Type B pancreatic cell (in vitro differentiated cells): ENCODE measurements around the gene IGFBP5. TPM values are rescaled to one million over a fixed set of nuclear protein-coding genes. Genes with fewer than 3 reads are reported as not detected.
A peak's percentile ranks its signal among the peaks of the same experiment; 100 is the strongest.

Experiments
- DNase-seq: peaks from one replicate; pipeline ENCODE4 v3.0.0; 2021; ENCODE audit warnings: mixed read lengths; ENCODE audit not compliant: unreplicated experiment; ENCODE audit errors: extremely low spot score
- H3K27ac Mint-ChIP-seq: 2 replicates; pipeline ENCODE4 v1.8.0; 2021; ENCODE audit warnings: mild to moderate bottlenecking, mixed read lengths
- H3K27me3 Mint-ChIP-seq: 2 replicates; pipeline ENCODE4 v1.8.0; 2021; ENCODE audit warnings: mixed read lengths
- H3K36me3 Mint-ChIP-seq: 2 replicates; pipeline ENCODE4 v1.8.0; 2021; ENCODE audit warnings: mixed read lengths
- H3K4me1 Mint-ChIP-seq: one replicate; pipeline ENCODE4 v1.8.0; 2021; ENCODE audit warnings: mixed read lengths; ENCODE audit not compliant: unreplicated experiment
- H3K4me3 Mint-ChIP-seq: 2 replicates; pipeline ENCODE4 v1.8.0; 2021; ENCODE audit warnings: mild to moderate bottlenecking, mixed read lengths
- H3K9me3 Mint-ChIP-seq: 2 replicates; pipeline ENCODE4 v1.8.0; 2021; ENCODE audit warnings: mixed read lengths
- total RNA-seq: library from RNA; stranded (reverse); gene quantifications from 2 replicates; pipeline ENCODE4 v1.2.1, GENCODE V29; 2021; ENCODE audit warnings: low replicate concordance
- TF ChIP-seq, protein P1 (sequence below): fragments of 200-600 bp; sonication (generic); conservative IDR thresholded peaks from 2 replicates; pipeline ENCODE4 v1.5.0; 2021; ENCODE audit warnings: antibody characterized with exemption, mild to moderate bottlenecking

Gene IGFBP5
- total RNA-seq, 1 donor from 2014 or later, result 245 TPM

- H3K27ac Mint-ChIP-seq, result no peak overlapping the region
- H3K4me1 Mint-ChIP-seq, result peaks cover 47% of the 10 kb centered on the region
- no peak overlapping the region for H3K4me3 Mint-ChIP-seq
- H3K9me3 Mint-ChIP-seq, result no peaks in the 10 kb centered on the region
- DNase-seq, result no peak
- peaks cover 21% of the 10 kb centered on the region for H3K36me3 Mint-ChIP-seq
- TF ChIP-seq, protein P1, sequence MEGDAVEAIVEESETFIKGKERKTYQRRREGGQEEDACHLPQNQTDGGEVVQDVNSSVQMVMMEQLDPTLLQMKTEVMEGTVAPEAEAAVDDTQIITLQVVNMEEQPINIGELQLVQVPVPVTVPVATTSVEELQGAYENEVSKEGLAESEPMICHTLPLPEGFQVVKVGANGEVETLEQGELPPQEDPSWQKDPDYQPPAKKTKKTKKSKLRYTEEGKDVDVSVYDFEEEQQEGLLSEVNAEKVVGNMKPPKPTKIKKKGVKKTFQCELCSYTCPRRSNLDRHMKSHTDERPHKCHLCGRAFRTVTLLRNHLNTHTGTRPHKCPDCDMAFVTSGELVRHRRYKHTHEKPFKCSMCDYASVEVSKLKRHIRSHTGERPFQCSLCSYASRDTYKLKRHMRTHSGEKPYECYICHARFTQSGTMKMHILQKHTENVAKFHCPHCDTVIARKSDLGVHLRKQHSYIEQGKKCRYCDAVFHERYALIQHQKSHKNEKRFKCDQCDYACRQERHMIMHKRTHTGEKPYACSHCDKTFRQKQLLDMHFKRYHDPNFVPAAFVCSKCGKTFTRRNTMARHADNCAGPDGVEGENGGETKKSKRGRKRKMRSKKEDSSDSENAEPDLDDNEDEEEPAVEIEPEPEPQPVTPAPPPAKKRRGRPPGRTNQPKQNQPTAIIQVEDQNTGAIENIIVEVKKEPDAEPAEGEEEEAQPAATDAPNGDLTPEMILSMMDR, result no peak
- no peaks in the 10 kb centered on the region for H3K27me3 Mint-ChIP-seq
These were observed 14.3 kb downstream of the IGFBP5 start for GRCh38 chr2:216680951-216681629.

DNA sequence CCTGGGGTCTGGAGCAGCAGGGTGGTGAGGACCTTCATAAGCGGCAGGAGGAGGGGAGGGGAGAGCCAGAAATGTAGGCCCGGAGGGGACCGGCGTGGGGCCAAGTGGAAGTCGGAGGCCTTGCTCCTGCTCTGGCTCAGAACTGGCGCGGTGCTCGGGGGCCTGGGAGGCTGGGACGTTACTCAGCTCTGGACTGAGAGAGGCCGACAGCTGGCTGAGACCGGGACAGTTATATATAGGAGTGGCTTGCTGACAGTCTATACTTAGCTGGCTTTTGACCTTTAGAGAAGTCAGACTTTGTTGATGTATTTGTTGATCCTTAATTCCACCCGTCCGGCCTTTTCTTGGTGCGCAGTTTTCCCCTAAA, 15.7 kb downstream of the IGFBP5 start:
- TF ChIP-seq, protein P1, result no peak
- no peak overlapping the region for H3K27ac Mint-ChIP-seq
- no peak for DNase-seq
- H3K4me3 Mint-ChIP-seq, result no peak overlapping the region
- no peaks in the 10 kb centered on the region for H3K27me3 Mint-ChIP-seq
- H3K36me3 Mint-ChIP-seq, result peaks cover 24% of the 10 kb centered on the region
- no peaks in the 10 kb centered on the region for H3K9me3 Mint-ChIP-seq
- H3K4me1 Mint-ChIP-seq, result peaks cover 41% of the 10 kb centered on the region

DNA sequence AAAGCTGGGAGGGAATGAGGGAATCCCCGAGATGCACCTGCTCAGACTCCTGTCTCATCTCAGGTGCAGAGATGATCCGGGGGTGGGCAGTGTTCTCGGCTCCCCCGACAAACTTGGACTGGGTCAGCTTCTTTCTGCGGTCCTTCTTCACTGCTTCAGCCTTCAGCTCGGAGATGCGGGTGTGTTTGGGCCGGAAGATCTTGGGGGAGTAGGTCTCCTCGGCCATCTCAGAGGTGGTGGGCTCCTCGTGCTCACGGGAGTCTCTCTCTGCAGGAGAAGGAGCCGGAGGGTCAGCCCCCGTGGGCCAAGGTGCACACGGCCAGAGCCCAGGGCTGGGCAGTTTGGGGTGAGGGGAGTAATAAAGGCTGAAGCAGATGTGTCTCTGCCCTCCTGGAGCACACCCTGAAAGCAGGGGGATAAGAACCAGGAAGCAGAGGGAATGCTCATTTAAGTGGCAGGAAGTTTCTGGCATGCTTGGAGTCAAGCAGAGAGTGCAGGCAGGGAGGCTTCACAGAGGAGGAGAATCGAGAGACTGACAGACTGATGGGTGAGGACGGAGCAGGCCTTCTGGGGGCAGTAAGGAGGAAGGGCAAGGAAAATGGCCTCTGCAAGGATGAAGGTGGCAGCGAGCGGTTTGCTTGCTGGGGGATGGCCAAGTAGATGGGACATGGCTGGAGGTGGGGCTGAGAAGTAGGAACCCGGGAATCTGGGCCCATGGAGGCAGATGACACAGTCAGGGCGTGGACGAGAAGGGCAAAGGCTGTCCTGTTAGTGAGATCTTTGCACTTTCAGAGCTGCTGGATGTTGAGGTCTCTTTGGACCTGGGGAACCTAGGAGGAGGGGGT, 16.3 kb downstream of the IGFBP5 start:
- Mint-ChIP-seq H3K4me1 (peaks cover 35% of the 10 kb centered on the region), H3K36me3 (peaks cover 19% of the 10 kb centered on the region)

DNA sequence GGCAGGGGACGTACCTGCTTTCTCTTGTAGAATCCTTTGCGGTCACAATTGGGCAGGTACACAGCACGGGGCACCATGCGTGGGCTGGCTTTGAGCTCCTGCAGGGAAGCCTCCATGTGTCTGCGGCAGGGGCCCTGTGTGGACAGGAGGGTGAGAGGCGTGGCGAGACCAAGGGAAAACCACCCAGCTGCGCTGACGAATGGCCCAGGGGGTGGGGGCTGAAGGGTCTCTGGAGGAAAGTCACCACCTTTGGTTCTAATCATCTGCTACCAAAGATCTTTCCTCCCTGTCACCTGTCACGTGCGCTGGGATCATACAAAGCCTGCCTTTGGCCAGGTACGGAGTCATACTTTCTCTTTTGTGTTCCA, 17.3 kb downstream of the IGFBP5 start:
- H3K4me1 Mint-ChIP-seq, result peaks cover 25% of the 10 kb centered on the region
- no peak for DNase-seq
- H3K9me3 Mint-ChIP-seq, result no peaks in the 10 kb centered on the region
- H3K4me3 Mint-ChIP-seq, result no peak overlapping the region
- H3K36me3 Mint-ChIP-seq, result peaks cover 19% of the 10 kb centered on the region
- TF ChIP-seq, protein P1, result no peak
- no peaks in the 10 kb centered on the region for H3K27me3 Mint-ChIP-seq
- H3K27ac Mint-ChIP-seq, result peak overlapping the region; percentile 7

More for the DNA sequence above, 16.3 kb downstream of the IGFBP5 start:
- H3K27me3 Mint-ChIP-seq, result no peaks in the 10 kb centered on the region
- H3K4me3 Mint-ChIP-seq, result no peak overlapping the region
- DNase-seq, result no peak
- TF ChIP-seq, protein P1, result no peak
- no peaks in the 10 kb centered on the region for H3K9me3 Mint-ChIP-seq
- peak overlapping the region; percentile 8 for H3K27ac Mint-ChIP-seq

GRCh38 chr2:216677439-216678097, 17.8 kb downstream of the IGFBP5 start:
- Mint-ChIP-seq H3K27me3 (no peaks in the 10 kb centered on the region), H3K4me1 (peaks cover 25% of the 10 kb centered on the region), H3K36me3 (peaks cover 19% of the 10 kb centered on the region), H3K9me3 (no peaks in the 10 kb centered on the region), H3K27ac (peak overlapping the region; percentile 7), H3K4me3 (no peak overlapping the region)
- DNase-seq, result no peak
- TF ChIP-seq, protein P1, result no peak
